Activated naive CD4-positive, alpha-beta T cell treated with Interleukin-2 at 50 U/mL for 16 hours (primary cell): ENCODE measurements around the gene ABLIM2.
"Not testable (repeated sequence)": the region's sequence is repeated elsewhere in the genome, so short reads cannot be mapped to it uniquely, and the experiment has no call there.

Source experiments
- DNase-seq: peaks from one replicate; pipeline ENCODE4 v3.0.0-alpha.2; 2020

Gene ABLIM2

DNA sequence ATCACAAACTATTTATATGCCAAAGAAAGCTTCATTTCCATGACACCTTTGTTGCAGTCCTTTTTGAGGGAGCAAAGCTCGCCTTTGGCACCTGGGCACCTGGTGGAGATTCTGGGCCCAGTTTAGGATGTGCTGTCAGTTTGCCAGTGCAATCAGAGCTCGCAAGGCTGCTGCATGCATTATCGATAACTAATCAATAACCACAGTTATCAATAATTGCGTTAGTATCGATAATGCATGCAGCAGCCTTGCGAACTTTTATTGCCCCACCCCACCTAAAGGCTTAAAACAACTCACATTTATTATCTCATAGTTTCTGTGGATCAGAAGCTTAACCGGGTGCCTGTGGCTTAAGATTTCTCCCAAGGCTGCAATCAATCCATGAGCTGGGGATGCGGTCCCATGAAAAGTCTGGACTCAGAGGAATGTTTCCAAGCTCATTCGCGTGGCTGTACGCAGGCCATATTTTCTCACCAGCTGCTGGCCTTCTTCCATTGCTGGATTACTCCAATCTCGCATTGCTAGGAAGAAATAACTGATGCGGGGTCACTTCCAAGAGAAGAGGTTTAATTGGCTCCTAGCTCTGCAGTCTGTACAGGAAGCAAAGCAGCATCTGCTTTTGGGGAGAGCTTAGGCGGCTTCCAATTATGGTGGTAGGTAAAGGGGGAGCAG lies 212.8 kb downstream of the ABLIM2 start:
- no peak for DNase-seq

DNA sequence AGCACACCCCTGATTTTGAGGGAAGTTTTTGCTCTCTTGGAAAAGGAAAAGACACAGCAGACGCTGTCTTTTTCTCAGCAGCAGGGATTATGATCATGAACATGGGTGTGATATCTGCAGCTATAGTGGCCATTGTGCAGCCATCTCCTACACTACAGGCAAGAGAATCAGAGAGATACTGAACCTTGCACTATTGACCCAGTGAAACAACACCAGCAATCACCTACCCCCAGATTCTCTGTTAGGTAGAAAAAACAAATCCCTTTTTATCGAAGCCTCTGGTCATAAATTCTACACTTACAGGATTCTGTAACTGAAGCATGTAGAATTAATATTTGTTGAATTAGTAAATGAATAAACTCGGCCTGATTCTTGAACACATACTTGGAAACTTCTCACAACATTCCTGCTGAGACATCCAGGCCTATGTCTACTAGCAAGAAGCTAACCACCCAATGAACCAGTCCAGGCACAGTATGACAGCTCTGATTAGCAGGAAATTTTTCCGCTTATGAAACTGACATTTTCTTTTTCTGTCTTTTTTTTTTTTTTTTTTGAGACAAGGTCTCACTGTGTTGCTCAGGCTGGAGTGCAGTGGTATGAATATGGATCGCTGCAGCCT lies 213.9 kb downstream of the ABLIM2 start:
- DNase-seq = no peak

DNA sequence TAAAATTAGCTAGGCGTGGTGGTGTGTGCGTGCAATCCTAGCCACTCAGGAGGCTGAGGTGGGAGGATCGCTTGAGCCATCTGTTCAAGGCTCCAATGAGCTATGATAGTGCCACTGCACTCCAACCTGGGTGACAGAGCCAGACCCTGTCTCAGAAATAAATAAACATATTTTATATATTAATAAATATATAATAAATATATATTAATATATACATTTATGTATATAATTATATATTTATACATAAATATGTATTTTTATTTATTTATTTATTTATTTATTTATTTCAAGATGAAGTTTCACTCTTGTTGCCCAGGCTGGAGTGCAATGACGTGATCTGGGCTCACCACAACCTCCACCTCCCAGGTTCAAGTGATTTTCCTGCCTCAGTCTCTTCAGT lies 214.9 kb downstream of the ABLIM2 start:
- DNase-seq = not testable (repeated sequence)

DNA sequence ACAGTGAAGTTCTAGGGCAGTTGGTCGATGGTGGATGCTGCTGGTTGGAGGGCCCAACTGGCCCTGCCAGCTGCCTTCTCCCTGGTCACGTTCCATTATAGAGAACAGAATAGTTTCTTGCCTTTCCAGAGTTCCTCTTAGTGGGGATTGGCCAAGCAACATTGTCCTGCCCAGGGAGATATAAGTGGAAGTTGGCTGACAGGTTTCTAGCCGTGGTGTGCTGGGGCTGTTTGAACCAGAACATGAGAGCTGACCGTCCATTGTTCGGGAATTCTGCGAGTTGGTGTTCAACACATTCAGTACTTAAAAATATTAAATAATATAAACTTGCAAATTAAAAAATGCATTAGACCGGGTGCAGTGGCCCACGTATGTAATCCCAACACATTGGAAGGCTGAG lies 215.4 kb downstream of the ABLIM2 start:
- no peak for DNase-seq

DNA sequence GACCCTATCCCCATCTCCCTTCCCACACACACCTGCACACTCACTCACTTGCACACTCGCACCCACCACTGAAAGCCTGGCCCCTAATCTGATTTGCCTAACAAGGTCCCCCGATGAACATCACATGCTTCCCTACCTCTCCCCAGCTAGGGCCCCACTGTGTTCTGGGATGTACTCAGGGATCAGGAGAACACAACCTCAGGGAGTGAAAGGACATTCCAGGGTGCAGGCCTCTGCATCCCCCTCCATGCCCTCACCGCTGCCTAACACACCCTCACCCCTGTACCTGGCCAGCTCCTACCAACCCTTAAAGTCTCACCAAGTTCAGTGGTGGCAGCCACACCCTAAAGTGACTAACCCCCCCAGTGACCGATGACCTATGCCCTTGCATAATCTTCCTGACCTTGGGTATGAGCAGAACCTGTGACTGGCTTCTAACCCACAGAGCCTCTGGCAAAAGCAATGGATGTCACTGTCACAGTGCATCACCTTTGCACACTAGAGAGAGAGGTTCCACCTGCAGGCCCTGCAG lies 216.6 kb downstream of the ABLIM2 start:
- no peak for DNase-seq

DNA sequence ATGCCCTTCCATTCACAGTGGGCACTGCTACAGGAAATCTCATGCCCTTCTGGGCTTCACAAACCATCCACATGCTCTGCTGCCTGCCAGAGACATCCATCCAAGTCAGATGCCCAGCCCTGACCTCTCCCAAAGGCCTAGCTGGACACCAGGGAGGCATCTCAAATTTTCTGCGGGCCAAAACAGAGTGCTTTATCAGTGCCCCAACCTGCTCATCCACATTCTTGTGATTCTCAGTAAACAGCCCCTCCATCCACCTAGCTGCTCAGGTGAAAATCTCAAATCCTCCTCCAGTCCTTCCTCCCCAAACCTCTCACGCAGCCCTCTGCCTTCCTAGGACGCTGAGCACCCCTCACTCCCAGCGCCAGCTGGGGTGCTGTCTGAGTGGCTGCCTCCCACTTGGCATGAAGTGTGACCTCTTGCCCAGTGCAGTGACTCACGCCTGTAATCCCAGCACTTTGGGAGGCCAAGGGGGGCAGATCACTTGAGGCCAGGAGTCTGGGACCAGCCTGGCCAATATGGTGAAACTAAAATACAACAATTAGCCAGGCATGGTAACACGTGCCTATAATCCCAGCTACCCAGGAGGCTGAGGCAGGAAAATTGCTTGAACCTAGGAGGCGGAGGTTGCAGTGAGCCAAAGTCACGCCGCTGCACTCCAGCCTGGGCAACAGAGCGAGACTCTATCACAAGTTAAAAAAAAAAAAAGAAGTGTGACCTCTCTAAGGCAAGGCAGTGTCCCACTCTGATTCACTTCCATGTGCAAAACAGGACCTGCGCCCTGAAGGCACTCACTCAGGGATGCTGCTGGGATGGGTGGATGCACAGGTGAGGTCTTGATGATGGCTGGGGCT lies 217.3 kb downstream of the ABLIM2 start:
- DNase-seq = no peak

DNA sequence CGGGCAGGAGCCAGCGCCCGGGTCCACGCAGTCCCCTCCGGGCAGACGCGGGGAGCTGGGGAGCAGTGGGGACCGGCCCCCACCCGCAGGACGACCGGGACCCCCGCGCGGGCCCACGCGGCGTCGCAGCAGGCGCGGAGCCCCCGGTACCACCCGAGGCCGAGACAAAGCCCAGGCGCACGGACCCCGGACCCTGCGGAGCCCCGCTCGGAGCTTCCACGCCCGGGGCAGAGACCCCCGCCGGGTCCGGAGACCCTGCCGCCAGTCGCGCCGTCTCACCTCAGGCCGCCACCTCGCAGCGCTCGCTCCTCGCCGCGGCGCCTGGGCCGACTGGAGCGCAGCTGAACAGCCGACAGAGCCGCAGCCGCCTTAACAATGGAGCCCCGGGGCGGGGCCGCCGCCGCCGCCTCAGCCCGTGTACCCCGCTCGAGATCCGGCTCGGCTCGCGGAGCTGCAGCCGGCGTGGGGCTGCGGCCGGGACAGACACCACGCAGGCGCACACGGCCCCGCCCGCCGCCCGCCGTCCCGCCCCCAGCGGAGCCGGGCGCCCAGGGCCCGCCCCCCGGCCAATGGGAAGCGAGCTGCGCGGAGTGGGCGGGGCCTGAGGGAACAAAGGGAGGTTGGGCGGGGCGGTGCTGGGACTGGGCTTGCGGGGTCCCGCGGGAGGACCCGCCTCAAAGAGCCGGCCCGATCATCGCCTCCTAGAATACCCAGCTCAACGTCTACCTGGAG lies 219.1 kb downstream of the ABLIM2 start, which contains the start of gene AFAP1:
TSS of gene AFAP1 (minus strand) at position 485 of the 732 bp plus-strand sequence. CDS start 67,783 bp downstream, outside the sequence.
- peak; percentile 88 for DNase-seq

DNA sequence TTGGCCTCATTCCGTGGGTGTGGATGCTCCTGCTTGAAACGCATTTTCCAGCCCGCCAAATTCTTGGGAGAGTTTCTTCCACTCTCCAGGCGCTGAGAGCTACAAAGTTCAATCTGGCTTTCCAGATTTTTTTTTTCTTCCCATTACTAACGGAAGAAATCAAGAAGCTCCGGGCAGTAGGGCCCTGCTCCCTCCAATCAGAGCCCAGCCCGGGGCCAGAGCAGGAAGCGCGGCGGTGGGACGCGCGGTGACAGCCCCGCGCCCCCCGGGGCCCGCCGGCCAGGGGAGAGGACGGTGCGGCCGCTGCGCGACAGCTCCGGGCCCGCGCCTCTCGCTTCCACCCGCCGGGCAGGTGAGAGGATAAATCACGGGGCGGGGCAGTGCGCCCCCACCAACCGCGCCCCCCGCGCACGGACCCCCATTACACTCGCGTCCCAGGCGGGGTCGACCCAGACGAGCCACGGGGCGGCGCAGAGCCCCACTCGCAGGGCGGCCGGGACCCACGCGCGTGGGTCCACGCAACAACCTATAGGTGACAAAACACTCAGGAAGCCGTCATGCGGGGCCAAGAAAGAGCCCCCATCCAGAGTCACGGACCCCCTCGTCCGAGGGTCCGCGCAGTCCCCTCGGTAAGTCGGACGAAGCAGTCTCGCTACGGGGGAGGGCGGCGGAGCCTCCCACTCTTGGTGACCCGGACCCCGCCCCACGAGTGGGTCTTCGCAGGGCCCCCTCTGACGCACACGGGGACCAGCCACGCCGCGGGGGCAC lies 219.8 kb downstream of the ABLIM2 start:
- DNase-seq = peak; percentile 12

DNA sequence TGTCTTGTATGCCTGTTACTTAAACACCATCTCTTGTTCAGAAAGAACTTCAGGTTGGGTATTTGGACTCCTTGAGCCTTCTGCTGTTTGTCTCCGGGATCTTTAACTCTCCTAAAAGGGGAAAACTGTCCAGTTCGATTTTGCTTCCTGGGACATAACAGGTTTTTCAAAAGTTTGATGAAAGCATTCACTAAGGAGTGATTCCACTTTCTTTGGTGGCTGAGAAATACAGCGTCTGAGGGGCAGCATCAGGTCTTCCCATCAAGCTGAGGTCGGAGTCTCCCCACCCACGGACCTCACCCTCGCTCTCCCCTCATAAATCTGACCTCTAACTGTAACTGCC lies 220.4 kb downstream of the ABLIM2 start:
- DNase-seq = no peak

DNA sequence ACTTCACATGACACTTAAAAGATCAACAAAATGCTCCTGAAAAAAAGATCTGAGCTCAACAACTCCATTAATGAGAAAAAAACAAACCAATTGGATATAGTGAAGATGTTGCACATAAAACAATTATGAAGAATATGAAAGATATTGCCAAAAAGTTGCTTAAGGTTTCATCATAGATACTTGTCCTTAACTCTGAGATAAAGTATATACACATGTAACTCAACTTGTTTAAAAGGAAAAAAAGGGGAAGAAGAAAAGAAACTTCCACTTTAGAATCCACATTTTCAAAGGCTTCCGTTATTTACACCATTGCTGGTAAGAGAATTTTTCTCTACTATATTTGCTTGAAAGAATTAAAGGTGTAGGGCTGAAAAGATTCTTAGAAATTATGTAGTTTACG lies 221.6 kb downstream of the ABLIM2 start:
- DNase-seq = no peak

DNA sequence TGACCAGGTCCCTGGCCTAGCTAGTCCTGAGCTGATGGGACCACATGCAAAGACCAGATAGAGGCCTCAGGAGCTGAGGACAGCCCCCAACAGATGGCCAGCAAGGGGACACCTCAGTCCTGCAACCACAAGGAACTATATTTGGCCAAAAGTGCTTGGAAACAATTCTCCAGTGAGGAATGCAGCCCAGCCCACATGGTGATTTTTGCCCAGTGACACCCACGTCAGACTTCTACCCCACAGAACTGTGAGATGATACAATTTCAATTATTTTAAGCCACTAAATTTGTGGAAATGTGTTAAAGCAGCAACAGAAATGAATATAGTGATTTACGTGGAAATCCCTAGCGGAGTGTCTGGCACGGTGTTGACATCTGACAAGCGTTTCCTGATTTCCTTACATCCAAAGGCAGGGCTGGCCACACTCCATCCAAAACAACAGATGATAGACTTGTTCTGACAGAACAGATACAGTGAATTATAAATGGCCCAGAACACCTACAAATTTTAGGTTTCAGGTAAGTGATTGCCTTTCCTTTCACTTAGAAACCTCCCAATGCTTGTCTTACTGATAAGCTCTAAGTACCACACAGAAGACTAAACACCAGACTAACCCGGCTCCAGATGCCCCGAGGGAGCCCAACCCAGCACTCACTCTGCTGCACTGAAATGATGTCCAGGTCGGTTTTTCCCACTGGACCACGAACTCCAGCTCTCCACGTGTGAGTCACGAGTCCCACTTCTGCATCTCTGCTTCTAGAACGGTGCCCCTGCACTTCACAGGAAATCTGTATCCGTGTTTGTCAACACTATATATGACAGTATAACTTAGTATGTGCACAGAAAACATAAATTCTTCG lies 224.7 kb downstream of the ABLIM2 start:
- DNase-seq = no peak

DNA sequence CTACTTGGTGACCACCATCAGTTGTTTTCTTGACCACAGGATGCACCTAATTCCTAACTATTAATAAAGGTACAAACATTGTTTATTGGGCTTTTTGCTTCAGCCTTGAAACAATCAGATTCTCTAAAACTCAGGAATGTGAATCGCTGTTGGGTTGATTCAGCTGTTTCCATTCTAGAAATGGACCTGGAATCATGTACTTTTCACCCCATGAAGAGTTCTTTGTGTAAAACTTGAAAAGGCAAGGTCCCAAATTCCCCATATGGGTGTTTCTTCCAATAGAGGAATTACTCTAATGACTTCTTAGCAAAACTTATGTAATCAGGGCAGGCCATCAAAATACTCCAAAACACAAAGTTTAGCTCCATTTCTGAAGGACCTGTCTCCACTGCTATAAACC lies 226.3 kb downstream of the ABLIM2 start:
- no peak for DNase-seq

DNA sequence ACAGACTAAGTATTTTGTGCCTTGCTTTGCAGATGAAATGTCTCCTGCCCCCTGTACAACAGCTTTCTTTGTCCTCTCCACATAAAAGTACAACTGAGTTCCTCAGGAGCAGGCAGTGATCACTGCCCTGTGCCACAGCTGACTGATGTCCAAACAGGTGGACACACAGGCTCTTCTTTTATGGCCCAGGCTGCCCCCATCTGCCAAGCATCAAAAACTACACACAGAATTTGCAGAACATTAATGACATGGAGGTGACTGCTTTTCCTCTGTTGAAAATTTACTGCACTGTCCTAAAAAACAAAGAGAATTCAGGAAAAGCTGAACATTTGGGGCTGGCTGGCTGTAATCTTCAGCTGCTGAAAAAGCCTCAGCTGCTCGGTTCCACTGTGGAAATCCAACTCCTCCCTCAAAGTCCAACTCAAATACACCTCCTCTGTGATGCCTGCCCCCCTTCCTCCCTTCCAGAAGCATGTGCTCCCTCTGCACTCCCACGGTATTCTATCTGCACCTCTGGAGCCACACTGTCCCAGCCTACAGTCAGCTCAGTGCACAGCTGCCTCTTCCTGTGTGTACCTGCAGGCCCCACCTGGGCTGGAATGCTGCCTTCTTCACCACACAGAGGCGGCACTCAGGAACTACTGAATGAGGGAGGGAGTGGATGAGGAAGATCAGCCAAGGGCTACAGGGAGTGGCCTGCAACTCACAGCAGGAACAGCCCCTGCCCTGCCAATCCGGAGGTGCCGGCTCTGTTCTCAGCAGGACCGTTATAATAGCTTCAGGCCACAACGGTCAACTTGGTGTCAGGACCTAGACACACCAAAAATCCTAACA lies 229.3 kb downstream of the ABLIM2 start:
- no peak for DNase-seq

DNA sequence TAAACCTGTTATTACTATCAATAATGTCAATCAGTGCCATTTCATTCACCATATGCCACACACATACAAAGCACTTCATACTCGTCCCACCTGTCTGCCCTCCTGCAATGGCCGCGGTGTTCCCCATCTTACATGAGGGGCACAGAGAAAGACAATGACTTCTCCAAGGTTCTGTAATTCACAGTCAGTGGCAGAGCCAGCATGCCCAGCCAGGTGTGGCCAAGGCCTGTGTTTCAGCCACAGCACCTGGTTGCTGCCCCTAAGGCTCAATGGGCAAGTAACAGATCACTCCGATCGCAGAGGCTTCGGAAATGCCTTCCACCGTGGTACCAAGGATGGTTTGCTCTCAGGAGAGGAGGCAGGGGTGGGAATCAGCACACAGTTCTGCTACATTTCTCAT lies 229.9 kb downstream of the ABLIM2 start:
- no peak for DNase-seq

DNA sequence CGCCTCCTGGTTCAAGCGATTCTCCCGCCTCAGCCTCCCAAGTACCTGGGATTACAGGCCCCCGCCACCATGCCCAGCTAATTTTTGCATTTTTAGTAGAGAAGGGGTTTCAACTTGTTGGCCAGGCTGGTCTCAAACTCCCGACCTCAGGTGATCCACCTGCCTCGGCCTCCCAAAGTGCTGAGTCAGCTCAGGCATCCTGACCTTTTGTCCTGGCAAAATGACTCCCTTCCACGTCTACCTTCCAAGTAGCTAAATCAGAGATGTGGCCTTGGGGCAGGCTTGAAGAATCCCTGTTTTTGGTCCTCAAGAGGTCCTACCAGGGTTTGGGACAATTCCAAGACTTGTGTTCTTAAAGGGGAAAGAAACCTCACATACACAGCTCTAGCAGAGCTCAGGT lies 231.8 kb downstream of the ABLIM2 start:
- no peak for DNase-seq

DNA sequence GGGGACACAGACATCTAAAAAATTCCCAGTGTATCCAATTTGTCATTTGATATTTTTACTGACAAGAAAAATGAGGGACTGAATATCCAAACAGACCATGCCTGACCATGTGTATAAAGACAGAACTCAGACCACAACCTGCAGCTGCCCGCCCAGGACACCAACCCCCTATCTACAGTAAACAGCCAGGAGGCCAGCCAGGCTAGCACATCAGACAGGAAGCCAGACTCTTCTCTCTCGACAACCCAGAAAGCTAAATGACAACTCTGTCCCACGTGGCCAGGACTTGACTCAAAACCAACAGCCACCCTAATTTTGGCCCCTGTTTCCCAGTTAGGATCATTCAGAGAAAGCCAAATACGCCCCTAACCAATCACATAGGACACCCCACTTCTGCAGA lies 234.0 kb downstream of the ABLIM2 start:
- DNase-seq = no peak

DNA sequence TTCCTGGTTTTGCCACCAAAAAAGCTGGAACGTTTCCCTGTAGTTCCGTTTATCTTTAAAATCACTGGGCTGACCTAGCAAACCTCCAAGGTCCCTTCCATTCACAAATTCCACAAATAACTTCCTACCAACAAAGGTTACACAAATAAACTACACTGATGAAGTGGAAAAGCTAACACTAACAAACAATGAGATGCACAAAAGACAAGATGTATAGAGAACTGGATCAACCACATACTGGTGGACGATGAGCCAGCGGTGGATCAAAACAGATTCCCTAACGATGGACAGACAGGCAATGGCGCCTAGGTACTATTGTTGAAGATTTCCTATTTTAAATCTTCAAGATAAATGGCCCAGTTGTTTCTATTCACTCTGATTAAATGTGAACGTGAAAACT lies 234.4 kb downstream of the ABLIM2 start:
- no peak for DNase-seq

DNA sequence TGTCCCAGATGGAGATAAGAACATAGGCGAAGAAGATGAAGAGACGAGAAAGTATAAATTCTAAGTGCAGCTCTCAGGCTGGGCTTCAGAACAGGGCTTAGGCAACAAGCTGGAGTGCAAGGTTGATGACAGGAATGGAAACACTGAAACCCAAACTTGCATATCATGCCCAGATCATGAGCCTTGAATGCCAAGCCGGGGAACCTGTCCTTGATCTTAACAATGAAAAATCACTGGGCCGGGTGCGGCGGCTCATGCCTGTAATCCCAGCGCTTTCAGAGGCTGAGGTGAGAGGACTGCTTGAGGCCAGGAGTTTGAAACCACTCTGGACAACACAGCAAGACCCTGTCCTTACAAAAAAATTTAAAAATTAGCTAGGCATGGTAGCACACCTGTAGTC lies 236.1 kb downstream of the ABLIM2 start:
- no peak for DNase-seq

DNA sequence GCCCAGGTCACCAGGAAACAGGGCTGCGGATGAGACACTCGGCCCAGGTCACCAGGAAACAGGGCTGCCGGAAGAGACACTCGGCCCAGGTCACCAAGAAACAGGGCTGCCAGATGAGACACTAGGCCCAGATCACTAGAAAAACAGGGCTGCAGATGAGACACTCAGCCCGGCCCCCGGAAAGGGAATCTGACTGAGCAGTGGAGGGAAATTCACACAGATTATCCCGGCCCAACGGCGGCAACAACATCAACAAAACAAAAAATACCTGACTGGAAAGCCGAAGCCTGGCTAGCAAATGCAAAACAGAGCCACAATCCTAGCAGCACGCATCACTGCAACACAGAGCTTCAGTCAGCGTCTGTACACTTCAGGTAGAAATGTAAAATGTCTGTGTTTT lies 239.6 kb downstream of the ABLIM2 start:
- no peak for DNase-seq

DNA sequence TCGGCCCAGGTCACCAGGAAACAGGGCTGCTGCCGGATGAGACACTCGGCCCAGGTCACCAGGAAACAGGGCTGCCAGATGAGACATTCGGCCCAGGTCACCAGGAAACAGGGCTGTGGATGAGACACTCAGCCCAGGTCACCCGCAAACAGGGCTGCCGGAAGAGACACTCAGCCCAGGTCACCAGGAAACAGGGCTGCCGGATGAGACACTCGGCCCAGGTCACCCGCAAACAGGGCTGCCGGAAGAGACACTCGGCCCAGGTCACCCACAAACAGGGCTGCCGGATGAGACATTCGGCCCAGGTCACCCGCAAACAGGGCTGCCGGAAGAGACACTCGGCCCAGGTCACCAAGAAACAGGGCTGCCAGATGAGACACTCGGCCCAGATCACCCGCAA lies 240.4 kb downstream of the ABLIM2 start:
- not testable (repeated sequence) for DNase-seq
